Measurements from ENCODE around the gene EPHB2.

DNA sequence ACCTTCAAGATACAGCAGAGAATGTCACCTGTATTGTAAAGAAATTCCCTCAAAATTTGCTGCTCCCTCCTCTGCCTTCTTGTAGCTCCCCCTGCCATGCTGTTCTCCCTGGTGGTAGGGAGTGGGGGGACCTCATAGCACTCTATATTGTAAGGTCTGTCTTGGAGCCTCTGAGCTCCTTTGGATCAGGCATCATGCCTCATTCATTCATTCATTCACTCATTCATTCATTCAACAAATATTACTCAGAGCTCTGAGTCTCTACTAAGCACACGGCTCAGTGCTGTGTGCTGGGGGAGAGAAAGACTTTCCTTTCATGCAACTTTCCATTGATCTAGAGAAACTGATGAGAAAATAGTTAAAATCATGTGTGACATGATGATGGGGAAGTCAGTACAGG, 27.1 kb upstream of the EPHB2 start:
- TF ChIP-seq CTCF (IDR thresholded peaks at IDR 0.05) = no peak
- TF ChIP-seq POLR2A (IDR thresholded peaks at IDR 0.05) = no peak
- no peak for TF ChIP-seq POLR2AphosphoS5 (IDR thresholded peaks at IDR 0.05; ENCODE audit: insufficient read depth in 1 of 2, low read depth in 1 of 2)

Measured in vagina (tissue), 2 donors.